ENCODE results near the gene SETDB2. TPM values are rescaled to one million over a fixed set of nuclear protein-coding genes. Genes with fewer than 3 reads are reported as not detected.

Gene SETDB2, protein sequence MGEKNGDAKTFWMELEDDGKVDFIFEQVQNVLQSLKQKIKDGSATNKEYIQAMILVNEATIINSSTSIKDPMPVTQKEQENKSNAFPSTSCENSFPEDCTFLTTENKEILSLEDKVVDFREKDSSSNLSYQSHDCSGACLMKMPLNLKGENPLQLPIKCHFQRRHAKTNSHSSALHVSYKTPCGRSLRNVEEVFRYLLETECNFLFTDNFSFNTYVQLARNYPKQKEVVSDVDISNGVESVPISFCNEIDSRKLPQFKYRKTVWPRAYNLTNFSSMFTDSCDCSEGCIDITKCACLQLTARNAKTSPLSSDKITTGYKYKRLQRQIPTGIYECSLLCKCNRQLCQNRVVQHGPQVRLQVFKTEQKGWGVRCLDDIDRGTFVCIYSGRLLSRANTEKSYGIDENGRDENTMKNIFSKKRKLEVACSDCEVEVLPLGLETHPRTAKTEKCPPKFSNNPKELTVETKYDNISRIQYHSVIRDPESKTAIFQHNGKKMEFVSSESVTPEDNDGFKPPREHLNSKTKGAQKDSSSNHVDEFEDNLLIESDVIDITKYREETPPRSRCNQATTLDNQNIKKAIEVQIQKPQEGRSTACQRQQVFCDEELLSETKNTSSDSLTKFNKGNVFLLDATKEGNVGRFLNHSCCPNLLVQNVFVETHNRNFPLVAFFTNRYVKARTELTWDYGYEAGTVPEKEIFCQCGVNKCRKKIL
- 12.5 and 20.4 TPM in 2 replicates for total RNA-seq

DNA sequence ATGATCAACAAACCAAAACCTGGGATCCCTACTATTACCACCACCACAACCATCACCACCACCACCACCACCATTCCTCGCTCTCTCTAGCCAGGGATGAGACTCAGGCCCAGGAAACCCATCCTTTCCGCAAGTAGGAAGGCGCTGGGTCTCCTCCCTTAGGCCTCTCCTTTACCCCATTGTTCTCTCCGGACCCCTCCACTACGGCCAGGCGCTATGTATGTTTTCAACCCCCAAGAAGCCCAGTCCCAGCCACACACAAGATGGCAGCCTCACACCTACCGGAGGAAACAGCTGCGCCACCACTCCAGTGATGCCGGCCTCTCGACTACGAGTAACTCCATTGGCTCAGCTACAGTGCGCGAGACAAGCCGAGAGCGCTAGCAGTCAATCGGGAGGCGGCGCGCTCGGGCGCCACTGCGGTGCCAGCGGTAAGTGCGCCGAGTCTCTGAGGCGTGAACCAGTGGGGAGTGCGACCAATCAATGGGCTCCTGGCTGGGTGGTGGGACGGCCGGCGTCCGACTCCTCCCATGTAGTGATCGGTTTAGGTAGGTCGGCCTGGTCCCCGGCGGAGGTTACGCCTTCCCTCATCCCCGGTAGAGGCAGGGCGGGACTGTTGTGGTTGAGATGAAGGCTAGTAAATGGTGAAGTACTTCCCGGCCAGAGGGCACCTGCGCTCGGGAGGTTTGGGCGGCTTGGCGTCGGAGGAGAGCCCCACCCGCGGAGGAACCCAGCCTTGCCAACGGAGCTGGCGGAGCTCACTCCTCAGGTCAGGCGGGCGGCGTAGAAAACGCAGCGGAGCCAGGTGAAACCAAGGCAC, at the start of gene SETDB2, which contains the start of gene CAB39L:
Gene SETDB2, plus strand, starts transcription at position 571 of the 820 bp plus-strand sequence. CDS start 7,620 bp downstream, outside the sequence.
Gene CAB39L, minus strand, starts transcription at position 361 of the 820 bp plus-strand sequence. CDS start 61,154 bp downstream, outside the sequence.

DNA sequence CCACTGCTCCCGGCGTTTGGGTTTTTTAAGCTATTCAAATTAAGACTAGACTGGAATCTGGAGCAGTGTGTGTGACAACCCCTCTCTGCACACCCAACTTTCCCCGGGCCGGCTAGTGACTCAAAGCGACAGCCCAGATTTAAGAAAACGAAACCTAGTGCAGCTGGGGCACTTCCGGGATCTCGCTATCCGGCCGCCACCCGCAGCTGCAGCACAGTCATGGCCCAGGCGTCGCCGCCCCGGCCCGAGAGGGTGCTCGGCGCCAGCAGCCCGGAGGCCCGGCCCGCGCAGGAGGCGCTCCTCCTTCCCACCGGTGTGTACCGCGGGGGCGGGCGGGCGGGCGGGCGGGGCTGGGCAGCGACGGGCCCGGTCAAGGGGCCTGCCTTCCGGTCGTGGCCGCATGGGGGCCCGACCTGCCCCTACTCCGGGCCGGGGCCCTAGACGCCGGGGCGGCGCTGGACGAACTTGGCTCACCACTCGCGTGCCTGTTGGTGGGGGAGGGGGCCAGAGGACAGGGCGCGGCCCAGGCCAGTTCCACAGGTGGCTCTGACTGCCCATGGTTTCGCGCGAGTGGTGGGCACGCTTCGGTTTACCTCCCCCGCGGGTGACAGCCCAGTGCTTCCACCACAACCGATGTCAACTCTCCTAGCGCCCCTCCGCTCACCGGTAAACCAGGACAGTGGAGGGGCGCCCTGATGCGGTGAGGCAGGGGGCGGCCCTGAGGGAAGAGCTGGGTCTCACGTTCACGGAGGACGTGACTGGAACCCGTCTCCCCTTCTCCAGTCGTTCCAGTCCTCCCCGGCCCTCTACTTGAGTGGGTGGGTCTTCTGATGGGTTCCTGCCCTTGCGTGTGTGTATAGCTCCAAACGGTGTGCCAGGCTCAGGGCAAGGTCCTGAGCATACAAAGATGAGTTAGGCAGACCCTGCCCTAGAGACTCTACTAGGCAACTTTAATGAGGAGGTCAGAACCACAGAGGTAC, 52.0 kb downstream of the SETDB2 start, which contains the start of gene PHF11:
Gene PHF11, plus strand, starts transcription at position 171 of the 980 bp plus-strand sequence. Its CDS starts 49 bp downstream, at position 220.

Other genes with a start within 250 kb of the SETDB2 start
- gene MLNR, start 223.9 kb upstream of the SETDB2 start, total RNA-seq: not detected in 2 replicates
- gene CDADC1, start 196.3 kb upstream of the SETDB2 start, total RNA-seq: 2.4 and 3.1 TPM in 2 replicates
- gene CAB39L, start 210 bp upstream of the SETDB2 start, total RNA-seq: 9.5 and 14.0 TPM in 2 replicates
- 20.3 and 21.6 TPM in 2 replicates for gene PHF11, start 51.7 kb downstream of the SETDB2 start, total RNA-seq
- 14.6 and 17.5 TPM in 2 replicates for gene RCBTB1, start 141.3 kb downstream of the SETDB2 start, total RNA-seq
- not detected in 2 replicates for gene ARL11, start 184.2 kb downstream of the SETDB2 start, total RNA-seq
- gene EBPL, start 247.2 kb downstream of the SETDB2 start, total RNA-seq: 18.3 and 31.9 TPM in 2 replicates